Vagina (tissue), 2 donors: Measurements from ENCODE around the gene PIK3R5. TPM values are rescaled to one million over a fixed set of nuclear protein-coding genes. Genes with fewer than 3 reads are reported as not detected.

ENCODE experiments used
- DNase-seq, 2 donors: peaks; one replicate each; pipeline ENCODE4 v3.0.0-alpha.2; 2017; ENCODE audit errors: extremely low spot score in 2 of 2
- H3K27ac ChIP-seq: fragments of 200-600 bp; sonication (generic); one replicate; pipeline ENCODE4 v1.5.1; 2019
- H3K27me3 ChIP-seq: fragments of 200-600 bp; sonication (generic); one replicate; pipeline ENCODE4 v1.5.1; 2019
- H3K36me3 ChIP-seq, 2 donors: fragments of 200-600 bp; sonication (generic); one replicate each; pipeline ENCODE4 v1.5.1; 2017 to 2019
- H3K4me1 ChIP-seq: fragments of 200-600 bp; sonication (generic); one replicate; pipeline ENCODE4 v1.5.1; 2019
- H3K4me3 ChIP-seq, 2 donors: fragments of 200-600 bp; sonication (generic); 1 replicate in 1 of 2; 2 replicates in 1 of 2; pipeline ENCODE4 v1.5.1; 2016 to 2019
- H3K9me3 ChIP-seq: fragments of 200-600 bp; sonication (generic); one replicate; pipeline ENCODE4 v1.5.1; 2019
- POLR2A ChIP-seq, 2 donors: fragments of 450-650 bp; IDR thresholded peaks; one replicate each; pipeline ENCODE4 v1.6.1; 2017; ENCODE audit warnings: antibody characterized with exemption in 2 of 2, mild to moderate bottlenecking in 2 of 2, moderate library complexity in 2 of 2
- POLR2AphosphoS5 ChIP-seq, 2 donors: sonication (generic); formaldehyde crosslinking; IDR thresholded peaks; one replicate each; pipeline ENCODE4 v1.9.0; 2017; ENCODE audit warnings: antibody characterized with exemption in 2 of 2, mild to moderate bottlenecking in 2 of 2, low read depth in 1 of 2; ENCODE audit not compliant: insufficient read depth in 1 of 2
- intact Hi-C: fragments of 100-400 bp; cut with DNase I; formaldehyde crosslinking; loops from one replicate; pipeline ENCODE4 v1.15.1; 2023
- total RNA-seq: library from RNA; depleted of rRNA; stranded (reverse); fragments of >200 nt; gene quantifications from one replicate; pipeline ENCODE4 v1.2.3, GENCODE V29; 2016
- TF ChIP-seq, protein P1 (sequence below), 3 experiments: fragments of 450-650 bp in 2 of 3; fragments of 200-600 bp in 1 of 3; sonication (generic) in 1 of 3; IDR thresholded peaks; one replicate each; pipeline ENCODE4 v1.5.1; 2017 to 2019; ENCODE audit warnings: antibody characterized with exemption in 3 of 3, mild to moderate bottlenecking in 2 of 3, moderate library complexity in 2 of 3

Gene PIK3R5
- total RNA-seq, 1 donor from 2014 or later = 10.6 TPM

DNA sequence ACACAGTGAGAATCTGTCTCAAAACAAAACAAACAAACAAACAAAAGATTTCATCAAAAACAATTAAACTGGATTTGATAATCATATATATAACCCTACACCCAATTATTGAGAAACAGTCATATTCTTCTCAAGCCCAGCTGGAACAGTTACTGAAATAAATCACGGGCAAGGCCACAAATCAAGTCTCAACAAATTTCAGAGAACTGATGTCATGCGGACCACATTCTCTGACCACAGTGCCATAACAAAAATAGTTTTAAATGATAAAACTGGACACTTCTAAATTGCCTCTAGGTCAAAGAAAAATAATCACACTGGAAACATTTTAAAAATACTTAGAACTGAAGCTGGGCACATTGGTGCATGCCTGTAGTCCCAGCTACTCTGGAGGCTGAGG is 15.9 kb upstream of the PIK3R5 start:
- no peak overlapping the region for H3K27ac ChIP-seq
- intact Hi-C loops = no loop called here
- no peak for DNase-seq

DNA sequence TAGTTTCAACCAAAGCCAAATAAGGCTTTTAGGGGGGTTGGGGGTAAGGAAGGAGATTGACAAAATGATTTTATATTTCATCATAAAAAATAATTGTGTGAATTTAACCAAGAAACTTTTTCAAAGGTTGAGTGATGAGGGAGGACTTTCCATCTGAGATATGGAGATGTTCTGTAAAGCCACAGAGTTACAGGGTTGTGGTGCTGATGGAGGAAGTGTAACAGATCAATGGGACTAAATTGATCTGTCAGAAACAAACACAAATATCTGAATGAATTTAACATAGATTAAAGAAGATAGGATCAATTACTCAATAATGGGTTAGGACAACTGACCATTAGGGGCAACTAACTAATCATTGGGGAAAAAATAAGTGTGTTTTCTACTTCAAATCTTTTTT is 14.2 kb upstream of the PIK3R5 start:
- Histone ChIP-seq H3K27ac (no peak overlapping the region), H3K36me3 (no peaks in the 10 kb centered on the region), H3K4me1 (no peaks in the 10 kb centered on the region), H3K9me3 (no peaks in the 10 kb centered on the region), H3K4me3 (no peak overlapping the region), H3K27me3 (no peaks in the 10 kb centered on the region)
- intact Hi-C loops = no loop called here
- no peak for DNase-seq
- TF ChIP-seq POLR2AphosphoS5 (IDR thresholded peaks at IDR 0.05; ENCODE audit: insufficient read depth in 1 of 2, low read depth in 1 of 2) = no peak
- TF ChIP-seq, protein P1, sequence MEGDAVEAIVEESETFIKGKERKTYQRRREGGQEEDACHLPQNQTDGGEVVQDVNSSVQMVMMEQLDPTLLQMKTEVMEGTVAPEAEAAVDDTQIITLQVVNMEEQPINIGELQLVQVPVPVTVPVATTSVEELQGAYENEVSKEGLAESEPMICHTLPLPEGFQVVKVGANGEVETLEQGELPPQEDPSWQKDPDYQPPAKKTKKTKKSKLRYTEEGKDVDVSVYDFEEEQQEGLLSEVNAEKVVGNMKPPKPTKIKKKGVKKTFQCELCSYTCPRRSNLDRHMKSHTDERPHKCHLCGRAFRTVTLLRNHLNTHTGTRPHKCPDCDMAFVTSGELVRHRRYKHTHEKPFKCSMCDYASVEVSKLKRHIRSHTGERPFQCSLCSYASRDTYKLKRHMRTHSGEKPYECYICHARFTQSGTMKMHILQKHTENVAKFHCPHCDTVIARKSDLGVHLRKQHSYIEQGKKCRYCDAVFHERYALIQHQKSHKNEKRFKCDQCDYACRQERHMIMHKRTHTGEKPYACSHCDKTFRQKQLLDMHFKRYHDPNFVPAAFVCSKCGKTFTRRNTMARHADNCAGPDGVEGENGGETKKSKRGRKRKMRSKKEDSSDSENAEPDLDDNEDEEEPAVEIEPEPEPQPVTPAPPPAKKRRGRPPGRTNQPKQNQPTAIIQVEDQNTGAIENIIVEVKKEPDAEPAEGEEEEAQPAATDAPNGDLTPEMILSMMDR (IDR thresholded peaks at IDR 0.05) = no peak

More for the DNA sequence above, 15.9 kb upstream of the PIK3R5 start:
- Histone ChIP-seq H3K4me3 (no peak overlapping the region), H3K36me3 (no peaks in the 10 kb centered on the region), H3K27me3 (no peaks in the 10 kb centered on the region), H3K4me1 (no peaks in the 10 kb centered on the region), H3K9me3 (no peaks in the 10 kb centered on the region)
- TF ChIP-seq, protein P1 (IDR thresholded peaks at IDR 0.05) = no peak
- TF ChIP-seq POLR2AphosphoS5 (IDR thresholded peaks at IDR 0.05; ENCODE audit: insufficient read depth in 1 of 2, low read depth in 1 of 2) (no peak), POLR2A (IDR thresholded peaks at IDR 0.05) (no peak)

DNA sequence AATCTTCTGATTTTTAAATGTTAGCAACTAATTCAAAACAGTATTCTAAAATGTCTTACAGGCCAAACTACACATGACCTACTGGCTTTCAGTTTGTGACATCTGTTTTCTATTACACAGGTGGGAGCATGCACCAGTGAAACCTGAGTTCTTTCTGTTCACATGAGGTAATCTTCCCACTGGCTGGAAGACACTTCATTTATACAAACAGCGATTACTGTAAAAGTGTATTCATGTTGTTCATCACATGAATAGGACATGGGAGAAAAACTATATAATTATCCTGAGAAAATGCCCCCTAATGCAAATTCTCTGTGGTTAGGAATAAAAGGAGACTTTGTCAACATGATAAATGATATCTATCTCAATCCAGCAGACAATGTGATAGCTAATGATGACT is 11.1 kb upstream of the PIK3R5 start:
- no peak overlapping the region for H3K27ac ChIP-seq
- H3K4me1 ChIP-seq = no peaks in the 10 kb centered on the region
- H3K27me3 ChIP-seq = no peaks in the 10 kb centered on the region
- no peak overlapping the region for H3K4me3 ChIP-seq
- intact Hi-C loops = no loop called here
- TF ChIP-seq POLR2A (IDR thresholded peaks at IDR 0.05) = no peak
- TF ChIP-seq POLR2AphosphoS5 (IDR thresholded peaks at IDR 0.05; ENCODE audit: insufficient read depth in 1 of 2, low read depth in 1 of 2) = no peak
- TF ChIP-seq, protein P1 (IDR thresholded peaks at IDR 0.05) = no peak
- no peaks in the 10 kb centered on the region for H3K36me3 ChIP-seq
- H3K9me3 ChIP-seq = no peaks in the 10 kb centered on the region
- DNase-seq = no peak

DNA sequence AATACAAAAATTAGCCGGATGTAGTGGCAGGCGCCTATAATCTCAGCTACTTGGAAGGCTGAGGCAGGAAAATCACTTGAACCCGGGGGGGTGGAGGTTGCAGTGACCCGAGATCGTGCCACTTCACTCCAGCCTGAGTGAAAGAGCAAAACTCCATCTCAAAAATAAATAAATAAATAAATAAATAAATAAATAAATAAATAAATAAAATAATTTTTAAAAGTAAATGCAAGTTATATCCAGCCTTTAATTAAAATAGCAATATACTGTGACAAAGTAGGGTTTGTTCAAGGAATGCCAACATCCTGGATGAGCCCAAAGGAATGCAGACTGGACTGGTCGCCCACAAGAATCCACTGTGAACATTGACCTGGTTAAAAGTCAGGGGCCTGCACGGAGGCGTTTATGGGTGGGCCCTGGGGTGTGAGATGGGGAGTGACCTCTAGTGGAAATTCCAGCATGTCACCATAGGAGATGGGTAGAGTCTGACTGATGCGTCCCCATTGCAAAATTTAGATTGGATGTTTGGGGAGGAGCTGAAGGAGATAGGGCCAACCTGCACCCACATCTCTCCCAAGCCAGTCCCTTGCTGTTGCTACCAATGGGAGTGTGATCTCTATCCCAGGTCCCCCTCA is 9.7 kb upstream of the PIK3R5 start:
- TF ChIP-seq POLR2AphosphoS5 (IDR thresholded peaks at IDR 0.05; ENCODE audit: insufficient read depth in 1 of 2, low read depth in 1 of 2) = no peak
- TF ChIP-seq, protein P1 (IDR thresholded peaks at IDR 0.05) = no peak
- TF ChIP-seq POLR2A (IDR thresholded peaks at IDR 0.05) = no peak
- H3K27me3 ChIP-seq = no peaks in the 10 kb centered on the region
- no peaks in the 10 kb centered on the region for H3K36me3 ChIP-seq
- intact Hi-C loops = no loop called here
- H3K9me3 ChIP-seq = no peaks in the 10 kb centered on the region
- no peak overlapping the region for H3K4me3 ChIP-seq
- H3K27ac ChIP-seq = no peak overlapping the region
- no peak for DNase-seq
- no peaks in the 10 kb centered on the region for H3K4me1 ChIP-seq

DNA sequence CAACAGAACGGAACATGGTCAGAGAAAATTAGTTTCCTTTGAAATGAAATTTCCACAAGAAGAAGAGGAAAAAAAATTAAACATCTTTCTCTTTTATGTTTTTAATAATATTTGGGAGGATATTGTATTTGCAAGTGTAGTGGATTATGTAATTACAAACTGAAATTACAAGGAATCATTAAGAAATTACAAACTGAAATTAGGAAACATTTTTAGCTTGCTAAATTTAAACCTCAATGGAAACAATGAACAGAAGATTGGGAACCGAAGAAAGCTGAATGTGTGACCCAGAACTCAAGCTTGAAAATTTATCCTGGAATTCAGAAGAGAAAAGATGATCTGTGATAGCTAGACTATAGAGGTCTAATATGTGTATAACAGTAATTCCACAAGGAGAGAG is 4.4 kb upstream of the PIK3R5 start:
- no peak overlapping the region for H3K27ac ChIP-seq
- DNase-seq = no peak
- H3K9me3 ChIP-seq = no peaks in the 10 kb centered on the region
- peaks cover 8% of the 10 kb centered on the region for H3K27me3 ChIP-seq
- H3K36me3 ChIP-seq = no peaks in the 10 kb centered on the region
- peaks cover 4% of the 10 kb centered on the region for H3K4me1 ChIP-seq
- TF ChIP-seq POLR2A (IDR thresholded peaks at IDR 0.05) = no peak
- no peak for TF ChIP-seq POLR2AphosphoS5 (IDR thresholded peaks at IDR 0.05; ENCODE audit: insufficient read depth in 1 of 2, low read depth in 1 of 2)
- TF ChIP-seq, protein P1 (IDR thresholded peaks at IDR 0.05) = no peak
- intact Hi-C loops = no loop called here
- no peak overlapping the region for H3K4me3 ChIP-seq
